Erythroblast (primary cell): ENCODE measurements around the gene NEUROD2.

ENCODE experiments used
- DNase-seq, 2 experiments: peaks; one replicate each; lab custom pipeline; 2025; lab: John Stamatoyannopoulos, UW
- GATA1 ChIP-seq: IDR thresholded peaks from 2 replicates; pipeline ENCODE4 v1.6.1; 2011; ENCODE audit warnings: low read depth, mild to moderate bottlenecking, control low read depth, low read length, moderate library complexity
- POLR2A ChIP-seq: IDR thresholded peaks from 2 replicates; pipeline ENCODE4 v1.6.1; 2011; ENCODE audit warnings: mild to moderate bottlenecking, low read length

NEUROD2 gene

GRCh38 chr17:39580082-39580468 is 27.6 kb downstream of the NEUROD2 start:
- DNase-seq: no peak
- no peak for TF ChIP-seq POLR2A
- no peak for TF ChIP-seq GATA1

GRCh38 chr17:39579318-39580081 is 28.2 kb downstream of the NEUROD2 start:
- no peak for DNase-seq
- no peak for TF ChIP-seq POLR2A
- TF ChIP-seq GATA1: no peak

DNA sequence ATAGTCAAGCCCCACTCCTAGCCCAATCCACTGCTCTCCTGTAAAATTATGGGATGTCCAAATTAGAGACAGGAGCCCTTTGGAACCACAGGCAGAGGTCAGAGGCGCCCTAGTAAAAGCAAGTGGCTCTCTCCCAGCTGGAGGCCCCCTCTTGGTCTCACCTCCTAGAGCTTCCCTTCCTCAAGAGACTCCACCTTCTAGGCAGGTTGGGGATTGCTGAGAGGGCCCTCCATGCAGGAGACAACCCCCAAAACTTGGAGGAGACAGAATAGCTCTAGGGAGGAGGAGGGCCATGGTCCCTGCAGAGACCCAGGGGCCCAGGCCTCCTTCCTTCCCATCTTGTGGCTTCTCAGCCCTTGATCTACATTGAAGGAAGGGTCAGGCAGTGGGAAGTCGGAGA is 29.4 kb downstream of the NEUROD2 start:
- TF ChIP-seq GATA1 (no peak), POLR2A (no peak)
- DNase-seq: no peak

DNA sequence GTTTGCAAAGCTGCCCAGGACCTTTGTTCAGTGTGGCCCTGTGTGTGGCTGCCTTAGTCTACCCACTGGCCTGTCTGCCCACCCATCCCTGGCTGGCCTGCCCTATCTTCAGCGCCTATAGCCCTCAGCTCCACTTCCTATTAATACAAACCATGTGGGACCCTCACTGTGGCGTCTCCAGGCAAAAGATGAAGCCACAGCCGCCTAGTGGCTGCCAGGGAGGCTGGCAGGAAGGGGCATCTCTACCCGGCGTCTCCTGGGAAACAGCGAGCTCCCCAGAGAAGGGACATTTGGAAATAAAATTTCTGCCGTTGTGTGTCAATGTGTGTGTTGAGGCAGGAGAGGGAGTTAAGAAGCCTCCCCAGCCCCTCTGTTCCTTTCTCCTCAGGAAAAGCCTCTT is 31.5 kb downstream of the NEUROD2 start:
- TF ChIP-seq POLR2A (no peak), GATA1 (no peak)
- no peak for DNase-seq

- no peak for TF ChIP-seq POLR2A
- no peak for TF ChIP-seq GATA1
- DNase-seq: peak; percentile 13 to 27
These were observed 34.0 kb downstream of the NEUROD2 start for GRCh38 chr17:39573447-39574298.

DNA sequence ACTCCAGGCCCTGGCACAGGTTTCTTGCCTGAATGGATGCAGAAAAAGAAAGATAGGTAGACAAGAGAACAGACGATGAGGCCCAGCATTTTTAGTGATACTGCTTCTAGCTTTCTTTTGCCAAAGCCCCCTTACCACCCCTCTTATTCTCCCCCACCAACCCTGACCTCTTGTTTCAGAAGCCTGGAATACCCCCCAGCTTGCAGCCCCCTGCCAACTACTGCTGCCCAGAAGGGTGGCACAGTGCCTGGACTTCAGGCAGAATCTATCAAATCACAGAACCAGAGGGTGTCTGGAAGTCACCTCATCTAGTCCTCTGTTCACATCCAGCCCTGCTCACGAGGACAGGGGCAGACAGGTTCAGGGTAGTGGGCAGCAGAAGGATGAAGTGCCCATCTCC is 35.6 kb downstream of the NEUROD2 start:
- no peak for TF ChIP-seq GATA1
- TF ChIP-seq POLR2A: no peak
- no peak for DNase-seq

- DNase-seq: no peak
- no peak for TF ChIP-seq GATA1
- TF ChIP-seq POLR2A: no peak
These were observed 38.6 kb downstream of the NEUROD2 start for GRCh38 chr17:39569126-39569525.

DNA sequence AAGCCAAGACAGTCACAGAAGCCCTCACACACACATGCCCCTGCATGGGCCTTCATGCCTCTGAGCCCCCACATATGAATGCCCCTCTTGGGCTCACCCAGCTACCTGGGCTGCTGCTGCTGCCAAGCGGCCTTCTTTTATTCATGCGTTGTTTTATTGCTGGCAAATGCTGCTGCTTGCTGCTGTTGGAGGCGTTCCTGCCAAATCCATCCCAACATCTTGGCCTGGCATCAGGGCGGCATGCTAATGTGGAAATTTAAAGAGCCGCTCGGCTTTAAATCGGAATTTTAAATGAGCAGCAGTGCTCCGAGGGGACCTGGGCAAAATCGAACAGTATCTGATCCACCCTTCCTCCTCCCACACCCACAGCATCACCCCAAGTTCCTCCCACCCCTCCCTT is 39.0 kb downstream of the NEUROD2 start:
- no peak for DNase-seq
- TF ChIP-seq GATA1 (no peak), POLR2A (no peak)

DNA sequence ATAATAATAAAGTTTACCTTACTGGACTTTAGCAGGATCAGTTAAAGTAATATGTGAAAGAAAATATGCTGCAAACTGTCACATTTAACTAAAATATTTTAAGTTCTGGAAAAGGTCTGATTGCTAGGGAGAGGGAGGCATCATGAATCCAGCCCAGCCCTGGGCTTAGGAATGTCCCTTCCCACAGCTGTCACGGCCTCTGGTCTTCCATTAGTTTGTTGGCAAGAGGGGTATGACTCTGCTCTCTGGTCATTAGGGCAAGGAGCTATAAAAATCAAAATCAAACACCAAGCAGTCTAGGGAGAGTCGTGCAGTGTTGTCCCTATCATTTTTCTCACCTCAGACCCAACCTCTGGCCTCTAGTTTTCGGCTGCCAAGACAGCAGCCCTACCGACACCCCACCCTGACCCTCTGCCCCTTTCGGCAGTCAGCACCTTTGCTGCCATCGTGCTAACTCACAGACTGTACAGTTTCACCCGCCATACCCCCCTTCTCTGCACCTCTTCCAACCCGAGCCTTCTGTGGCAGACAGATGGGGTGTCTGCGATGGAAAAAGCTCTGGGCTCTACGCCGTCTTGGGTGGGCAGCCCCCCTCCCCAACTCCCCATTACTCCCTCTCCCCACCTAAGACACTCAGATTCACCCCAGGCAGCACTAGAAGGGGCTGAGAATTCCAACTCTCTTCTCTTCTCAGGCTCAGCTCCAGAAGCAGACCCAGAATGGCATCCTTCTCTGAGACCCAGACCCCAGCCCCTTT is 41.4 kb downstream of the NEUROD2 start:
- TF ChIP-seq POLR2A: no peak
- TF ChIP-seq GATA1: no peak
- DNase-seq: no peak

- TF ChIP-seq POLR2A: no peak
- no peak for TF ChIP-seq GATA1
- no peak for DNase-seq
These were observed 43.4 kb downstream of the NEUROD2 start for GRCh38 chr17:39564211-39564848.

DNA sequence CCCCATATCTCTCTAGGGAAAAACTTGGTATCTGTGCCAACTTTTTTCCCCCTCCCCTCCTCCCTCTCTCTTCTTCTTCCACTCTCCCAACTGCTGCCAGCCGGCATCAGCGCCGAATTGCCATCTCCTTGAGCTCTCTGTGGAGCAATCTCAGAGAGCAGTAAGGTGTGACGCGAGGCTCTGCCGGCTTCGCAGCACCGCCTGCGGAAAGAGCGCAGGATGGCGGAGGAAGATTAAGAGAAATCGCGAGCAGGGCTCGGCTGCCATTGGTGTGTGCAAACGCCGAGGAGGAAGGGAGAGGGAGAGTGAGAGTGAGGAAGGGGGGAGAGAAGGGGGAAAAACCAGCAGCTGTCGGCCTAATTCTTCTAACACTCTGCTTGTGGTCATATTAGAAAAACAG is 44.2 kb downstream of the NEUROD2 start:
- no peak for TF ChIP-seq GATA1
- TF ChIP-seq POLR2A: no peak
- no peak for DNase-seq

GRCh38 chr17:39562976-39563375 is 44.7 kb downstream of the NEUROD2 start:
- DNase-seq: no peak

GRCh38 chr17:39562395-39562794 is 45.3 kb downstream of the NEUROD2 start:
- TF ChIP-seq POLR2A (no peak), GATA1 (no peak)
- no peak for DNase-seq

More at GRCh38 chr17:39562976-39563375, 44.7 kb downstream of the NEUROD2 start:
- TF ChIP-seq GATA1 (no peak), POLR2A (no peak)

- TF ChIP-seq POLR2A: no peak
- no peak for TF ChIP-seq GATA1
- DNase-seq: no peak
These were observed 51.3 kb downstream of the NEUROD2 start for GRCh38 chr17:39556423-39556822.
